LNCAP (cell line): ENCODE results near the gene BRPF3.

Experiments
- TF ChIP-seq, protein P1 (sequence below): fragments of 450-650 bp; IDR thresholded peaks from 2 replicates; pipeline ENCODE4 v1.5.1; 2017; ENCODE audit warnings: mild to moderate bottlenecking

The BRPF3 gene

DNA sequence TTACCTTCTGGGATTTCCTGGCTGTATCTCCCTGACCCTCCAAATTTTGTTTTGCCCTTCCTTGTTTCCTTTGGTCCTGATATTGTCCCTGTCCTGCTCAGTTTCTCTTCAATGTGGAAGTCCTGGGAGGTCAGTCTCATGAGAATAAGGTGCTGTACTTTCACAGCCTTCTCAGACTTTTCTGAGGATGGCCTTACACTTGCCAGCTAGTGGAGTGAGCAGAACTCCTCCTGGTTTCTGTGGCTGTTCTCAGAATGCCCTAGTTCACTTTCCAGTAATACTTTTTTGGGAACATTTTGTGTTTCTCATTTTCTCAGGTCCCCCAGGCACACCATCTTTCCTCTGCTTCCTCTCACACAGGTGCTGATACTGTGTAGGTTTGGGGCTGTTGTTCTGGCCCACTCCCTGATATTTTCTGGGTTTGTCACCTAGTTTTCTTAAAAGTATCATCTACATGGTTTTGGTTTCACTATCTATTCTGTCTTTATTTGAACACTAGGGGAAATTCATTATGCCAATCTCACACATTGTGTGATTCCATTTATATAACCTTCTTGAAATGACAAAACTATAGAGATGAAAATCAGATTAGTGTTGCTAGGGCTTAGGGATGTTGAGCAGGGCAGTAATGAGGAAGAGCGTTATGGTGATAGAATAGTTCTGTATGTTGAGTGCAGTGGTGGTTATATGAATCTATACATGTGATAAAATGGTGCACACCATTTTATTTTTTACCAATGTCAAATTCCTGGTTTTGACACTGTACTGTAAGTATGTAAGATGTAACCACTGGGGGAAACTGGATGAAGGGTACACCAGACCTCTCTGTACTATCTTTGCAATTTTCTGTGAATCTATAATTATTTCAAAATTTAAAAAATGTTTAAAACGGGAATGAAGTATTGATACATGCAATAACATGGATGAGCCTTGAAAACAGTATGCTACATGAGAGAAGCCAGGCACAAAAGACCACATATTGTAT, 27.2 kb upstream of the BRPF3 start:
- TF ChIP-seq, protein P1, sequence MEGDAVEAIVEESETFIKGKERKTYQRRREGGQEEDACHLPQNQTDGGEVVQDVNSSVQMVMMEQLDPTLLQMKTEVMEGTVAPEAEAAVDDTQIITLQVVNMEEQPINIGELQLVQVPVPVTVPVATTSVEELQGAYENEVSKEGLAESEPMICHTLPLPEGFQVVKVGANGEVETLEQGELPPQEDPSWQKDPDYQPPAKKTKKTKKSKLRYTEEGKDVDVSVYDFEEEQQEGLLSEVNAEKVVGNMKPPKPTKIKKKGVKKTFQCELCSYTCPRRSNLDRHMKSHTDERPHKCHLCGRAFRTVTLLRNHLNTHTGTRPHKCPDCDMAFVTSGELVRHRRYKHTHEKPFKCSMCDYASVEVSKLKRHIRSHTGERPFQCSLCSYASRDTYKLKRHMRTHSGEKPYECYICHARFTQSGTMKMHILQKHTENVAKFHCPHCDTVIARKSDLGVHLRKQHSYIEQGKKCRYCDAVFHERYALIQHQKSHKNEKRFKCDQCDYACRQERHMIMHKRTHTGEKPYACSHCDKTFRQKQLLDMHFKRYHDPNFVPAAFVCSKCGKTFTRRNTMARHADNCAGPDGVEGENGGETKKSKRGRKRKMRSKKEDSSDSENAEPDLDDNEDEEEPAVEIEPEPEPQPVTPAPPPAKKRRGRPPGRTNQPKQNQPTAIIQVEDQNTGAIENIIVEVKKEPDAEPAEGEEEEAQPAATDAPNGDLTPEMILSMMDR, result no peak

DNA sequence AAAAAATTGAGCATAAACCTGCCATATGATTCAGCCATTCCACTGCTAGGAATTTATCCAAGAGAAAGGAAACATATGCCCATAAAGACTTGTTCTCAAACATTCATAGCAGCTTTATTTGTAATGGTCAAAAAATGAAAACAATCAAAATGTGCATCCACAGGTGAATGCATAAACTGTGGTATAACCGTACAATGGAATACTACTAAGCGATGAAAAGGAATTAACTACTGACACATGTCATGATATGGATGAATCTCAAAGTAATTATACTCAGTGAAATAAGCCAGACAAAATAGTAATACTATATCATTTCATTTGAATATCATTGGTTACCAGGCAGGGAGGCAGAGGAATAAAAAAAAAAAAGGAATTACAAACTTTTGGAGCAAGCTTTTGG, 25.8 kb upstream of the BRPF3 start:
- TF ChIP-seq, protein P1, result no peak

DNA sequence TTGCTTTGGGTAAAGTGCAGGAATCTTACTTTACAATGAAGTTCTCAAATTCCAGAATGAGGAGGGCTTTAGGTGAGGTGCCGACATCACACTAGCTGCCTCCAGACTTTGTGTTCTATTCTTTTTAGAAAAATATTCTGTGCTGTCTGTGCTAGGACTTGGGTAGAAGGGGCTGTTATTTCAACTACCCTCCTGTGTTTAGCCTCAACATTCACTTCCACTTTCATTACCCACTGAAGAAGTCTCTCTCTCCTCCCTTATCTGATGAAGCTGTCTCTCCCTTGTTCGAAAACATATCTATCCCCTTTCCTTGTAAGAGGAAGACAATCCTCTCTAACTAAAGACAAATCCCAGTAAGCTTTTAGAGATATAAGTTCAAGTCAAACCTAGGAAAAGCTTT, 25.0 kb upstream of the BRPF3 start:
- TF ChIP-seq, protein P1, result no peak

DNA sequence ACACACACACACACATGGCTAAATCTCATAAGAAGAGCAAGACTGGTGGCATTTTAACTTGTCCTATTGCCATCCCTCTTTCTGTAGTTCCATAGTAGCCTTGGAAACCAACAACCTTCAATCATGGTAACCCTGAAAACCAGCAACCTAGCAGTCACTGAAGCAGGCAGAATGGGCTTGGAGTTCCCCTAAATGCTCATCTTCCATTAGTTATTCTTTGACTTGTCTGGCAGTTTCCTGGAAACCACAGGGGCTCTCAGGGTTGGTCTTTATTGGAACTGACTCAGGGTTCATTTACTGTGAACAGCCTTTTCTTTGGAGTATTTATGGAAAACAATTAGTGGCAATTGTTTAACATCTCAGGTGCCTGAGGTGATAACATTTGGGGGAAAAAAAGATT, 19.4 kb upstream of the BRPF3 start:
- TF ChIP-seq, protein P1, result no peak

DNA sequence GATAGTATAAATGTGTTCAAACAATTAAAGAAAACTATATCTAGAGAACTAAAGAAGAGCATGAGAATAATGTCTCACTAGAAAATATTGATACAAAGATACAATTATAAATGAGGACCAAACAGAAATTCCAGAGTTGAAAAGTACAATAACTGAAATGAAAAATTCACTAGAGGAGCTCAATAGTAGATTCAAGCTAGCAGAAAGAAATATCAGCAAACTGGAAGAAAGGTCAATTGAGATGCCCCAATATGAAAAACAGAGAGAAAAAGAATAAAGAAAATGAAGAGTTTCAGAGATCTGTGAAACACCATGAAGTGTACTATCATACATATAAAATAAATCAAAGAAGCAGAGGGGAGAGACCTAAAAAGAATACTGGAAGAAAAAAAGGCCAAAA, 18.0 kb upstream of the BRPF3 start:
- TF ChIP-seq, protein P1, result no peak

DNA sequence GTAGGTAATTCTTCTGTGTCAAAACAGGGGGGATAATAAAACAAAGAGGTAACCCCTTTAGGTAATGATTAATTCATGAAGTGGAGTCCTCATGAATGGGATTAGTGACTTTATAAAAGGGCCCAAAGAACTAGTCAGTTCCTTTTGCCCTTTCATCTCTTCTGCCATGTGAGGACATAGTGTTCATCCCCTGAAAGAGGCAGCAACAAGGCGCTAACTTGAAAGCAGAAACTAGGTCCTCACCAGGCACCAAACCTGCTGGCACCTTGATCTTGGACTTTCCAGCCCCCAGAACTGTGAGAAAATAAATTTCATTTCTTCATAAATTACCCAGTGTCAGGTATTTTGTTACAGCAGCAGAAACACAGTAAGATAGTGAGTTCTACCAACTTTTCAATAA, 16.4 kb upstream of the BRPF3 start:
- TF ChIP-seq, protein P1, result no peak

DNA sequence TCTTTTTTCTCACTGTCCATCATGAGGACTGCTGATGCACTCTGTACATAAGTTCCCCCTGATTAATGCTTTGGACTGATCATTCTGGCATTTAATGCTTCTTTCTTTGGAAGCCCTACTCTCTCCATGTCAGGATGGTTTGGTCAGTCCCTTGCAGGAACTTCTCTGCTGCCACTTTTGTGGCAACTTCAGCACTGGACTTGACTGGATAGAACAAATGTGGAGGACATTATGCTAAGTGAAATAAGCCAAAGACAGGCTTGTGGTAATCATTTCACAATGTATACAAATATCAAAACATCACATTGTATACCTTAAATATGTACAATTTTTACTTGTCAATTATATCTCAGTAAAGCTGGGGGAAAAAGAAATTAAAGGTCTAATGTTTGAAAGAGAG, 12.2 kb upstream of the BRPF3 start:
- TF ChIP-seq, protein P1, result no peak
